ENCODE data around the gene MSRB2. TPM values are rescaled to one million over a fixed set of nuclear protein-coding genes. Genes with fewer than 3 reads are reported as not detected.

Gene MSRB2
- total RNA-seq, 6 experiments from 2014 or later: 23.5 to 31.2 (median 26.2) TPM

DNA sequence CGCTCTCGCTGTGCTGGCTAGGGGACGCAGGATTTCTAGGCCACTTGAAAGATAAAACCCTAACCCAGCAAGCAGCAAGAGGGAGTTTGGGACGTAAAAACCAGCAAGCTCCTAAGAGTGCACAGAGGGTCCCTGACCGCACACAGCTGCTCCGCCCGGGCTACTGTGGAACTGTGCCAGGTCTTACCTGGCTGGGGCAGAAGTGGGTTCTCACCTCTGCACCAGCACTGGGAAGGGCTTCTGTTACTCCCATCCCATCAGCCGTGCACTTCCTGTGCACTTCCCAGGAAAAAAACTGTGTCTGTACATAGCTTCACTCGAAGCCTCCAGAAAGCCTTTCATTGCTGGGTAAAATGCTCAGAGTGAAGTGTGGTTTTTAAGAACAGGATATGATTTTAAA, 50.9 kb downstream of the MSRB2 start:
- H3K36me3 Mint-ChIP-seq (ENCODE audit: low read depth): no peaks in the 10 kb centered on the region

DNA sequence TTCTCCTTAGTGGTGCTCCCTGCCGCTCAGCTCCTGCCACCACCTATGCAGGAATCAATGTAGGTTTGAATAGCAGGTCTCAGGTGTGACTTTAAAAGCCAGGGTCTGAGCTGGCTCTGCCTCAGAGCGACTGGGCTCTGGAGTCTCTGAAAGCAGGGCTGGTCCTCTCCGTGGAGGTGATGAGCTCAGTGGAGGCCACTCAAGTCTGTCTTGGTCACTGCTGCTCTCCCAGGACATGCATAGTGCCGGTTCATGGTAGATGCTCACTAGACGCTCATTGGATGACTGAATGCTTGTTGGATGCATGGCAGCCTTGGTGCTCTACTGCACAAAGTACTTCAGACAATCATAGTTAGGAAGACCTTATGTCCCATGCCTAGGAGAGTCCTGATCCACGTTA, 51.7 kb downstream of the MSRB2 start:
- H3K4me3 Mint-ChIP-seq: no peak overlapping the region
- no peaks in the 10 kb centered on the region for H3K9me3 Mint-ChIP-seq
- no peaks in the 10 kb centered on the region for H3K4me1 Mint-ChIP-seq (ENCODE audit: low read depth)
- H3K36me3 Mint-ChIP-seq (ENCODE audit: low read depth): no peaks in the 10 kb centered on the region
- H3K27ac Mint-ChIP-seq: no peak overlapping the region
- DNase-seq: no peak
- peaks cover 16% of the 10 kb centered on the region; the same call in 1 of the 2 replicates for H3K27me3 Mint-ChIP-seq (ENCODE audit: insufficient read depth)
- TF ChIP-seq, protein P1, sequence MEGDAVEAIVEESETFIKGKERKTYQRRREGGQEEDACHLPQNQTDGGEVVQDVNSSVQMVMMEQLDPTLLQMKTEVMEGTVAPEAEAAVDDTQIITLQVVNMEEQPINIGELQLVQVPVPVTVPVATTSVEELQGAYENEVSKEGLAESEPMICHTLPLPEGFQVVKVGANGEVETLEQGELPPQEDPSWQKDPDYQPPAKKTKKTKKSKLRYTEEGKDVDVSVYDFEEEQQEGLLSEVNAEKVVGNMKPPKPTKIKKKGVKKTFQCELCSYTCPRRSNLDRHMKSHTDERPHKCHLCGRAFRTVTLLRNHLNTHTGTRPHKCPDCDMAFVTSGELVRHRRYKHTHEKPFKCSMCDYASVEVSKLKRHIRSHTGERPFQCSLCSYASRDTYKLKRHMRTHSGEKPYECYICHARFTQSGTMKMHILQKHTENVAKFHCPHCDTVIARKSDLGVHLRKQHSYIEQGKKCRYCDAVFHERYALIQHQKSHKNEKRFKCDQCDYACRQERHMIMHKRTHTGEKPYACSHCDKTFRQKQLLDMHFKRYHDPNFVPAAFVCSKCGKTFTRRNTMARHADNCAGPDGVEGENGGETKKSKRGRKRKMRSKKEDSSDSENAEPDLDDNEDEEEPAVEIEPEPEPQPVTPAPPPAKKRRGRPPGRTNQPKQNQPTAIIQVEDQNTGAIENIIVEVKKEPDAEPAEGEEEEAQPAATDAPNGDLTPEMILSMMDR (IDR thresholded peaks at IDR 0.05): no peak

More for the DNA sequence above, 50.9 kb downstream of the MSRB2 start:
- TF ChIP-seq, protein P1 (IDR thresholded peaks at IDR 0.05): no peak
- no peak for DNase-seq
- H3K27me3 Mint-ChIP-seq (ENCODE audit: insufficient read depth): peaks cover 16% of the 10 kb centered on the region; the same call in 1 of the 2 replicates
- H3K4me1 Mint-ChIP-seq (ENCODE audit: low read depth): no peaks in the 10 kb centered on the region
- H3K27ac Mint-ChIP-seq: no peak overlapping the region
- H3K9me3 Mint-ChIP-seq: no peaks in the 10 kb centered on the region
- H3K4me3 Mint-ChIP-seq: no peak overlapping the region

DNA sequence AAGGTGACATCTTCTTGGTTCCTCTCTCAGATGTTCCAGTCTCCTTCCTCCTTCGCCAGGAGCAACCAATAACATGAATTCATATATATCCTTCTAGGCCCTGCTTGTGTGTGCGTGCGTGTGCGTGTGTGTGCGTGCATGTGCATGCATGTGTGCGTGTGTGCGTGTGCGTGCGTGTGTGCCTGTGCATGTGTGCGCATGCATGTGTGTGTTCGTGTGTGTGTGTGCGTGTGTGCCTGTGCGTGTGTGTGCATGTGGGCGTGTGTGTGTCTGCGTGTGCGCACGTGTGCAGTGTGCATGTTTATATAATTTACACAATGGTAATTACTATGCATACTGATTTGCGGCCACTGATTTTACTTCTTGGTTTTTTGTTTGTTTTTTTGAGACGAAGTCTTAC, 52.8 kb downstream of the MSRB2 start:
- no peak for DNase-seq
- H3K27me3 Mint-ChIP-seq (ENCODE audit: insufficient read depth): peaks cover 16% of the 10 kb centered on the region; the same call in 1 of the 2 replicates
- H3K4me1 Mint-ChIP-seq (ENCODE audit: low read depth): no peaks in the 10 kb centered on the region
- no peaks in the 10 kb centered on the region for H3K36me3 Mint-ChIP-seq (ENCODE audit: low read depth)
- TF ChIP-seq, protein P1 (IDR thresholded peaks at IDR 0.05): no peak
- no peaks in the 10 kb centered on the region for H3K9me3 Mint-ChIP-seq
- H3K4me3 Mint-ChIP-seq: no peak overlapping the region
- no peak overlapping the region for H3K27ac Mint-ChIP-seq

DNA sequence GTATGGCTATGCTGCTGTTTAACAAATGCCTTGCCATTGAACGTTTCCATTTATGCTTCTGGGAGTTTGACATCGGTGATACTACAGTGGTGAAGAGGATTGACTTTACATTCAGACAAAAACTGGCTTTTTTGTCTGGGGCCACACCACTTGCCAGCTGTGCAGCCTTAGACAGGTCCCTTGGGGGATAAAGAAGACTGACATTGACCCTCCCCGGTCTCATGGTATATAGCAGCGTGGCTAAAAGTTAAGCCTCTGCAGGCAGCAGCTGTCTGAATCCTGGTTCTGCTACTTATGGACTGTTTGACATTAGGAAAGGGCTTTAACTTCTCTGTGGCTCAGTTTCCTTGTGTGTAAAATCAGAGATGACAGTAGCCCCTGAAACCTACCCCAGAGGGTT, 54.7 kb downstream of the MSRB2 start:
- no peaks in the 10 kb centered on the region for H3K36me3 Mint-ChIP-seq (ENCODE audit: low read depth)
- DNase-seq: no peak
- no peaks in the 10 kb centered on the region for H3K9me3 Mint-ChIP-seq
- H3K4me1 Mint-ChIP-seq (ENCODE audit: low read depth): no peaks in the 10 kb centered on the region
- peaks cover 13% of the 10 kb centered on the region; the same call in 1 of the 2 replicates for H3K27me3 Mint-ChIP-seq (ENCODE audit: insufficient read depth)
- H3K27ac Mint-ChIP-seq: no peak overlapping the region
- H3K4me3 Mint-ChIP-seq: no peak overlapping the region
- TF ChIP-seq, protein P1 (IDR thresholded peaks at IDR 0.05): no peak

DNA sequence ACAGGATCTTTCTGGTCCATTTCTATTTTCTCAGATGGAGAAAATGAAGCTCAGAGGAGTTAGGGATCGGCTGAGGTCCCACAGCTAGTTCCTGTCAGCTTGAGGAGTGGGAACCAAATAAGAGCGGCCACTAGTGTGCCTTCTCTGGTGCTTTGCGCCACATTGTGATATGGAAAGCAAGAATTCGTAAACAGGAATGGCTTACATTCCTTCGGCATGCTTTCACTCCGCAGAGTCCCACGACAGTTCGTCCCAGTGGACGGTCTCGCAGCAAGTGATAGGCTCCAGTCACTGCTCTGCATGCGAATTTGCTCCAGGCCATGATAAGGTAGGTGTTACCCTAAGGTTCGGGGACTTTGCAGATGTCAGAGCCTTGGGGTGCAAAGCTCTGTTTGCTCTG, 55.2 kb downstream of the MSRB2 start:
- peaks cover 13% of the 10 kb centered on the region; the same call in 1 of the 2 replicates for H3K27me3 Mint-ChIP-seq (ENCODE audit: insufficient read depth)
- TF ChIP-seq, protein P1 (IDR thresholded peaks at IDR 0.05): no peak
- H3K4me1 Mint-ChIP-seq (ENCODE audit: low read depth): no peaks in the 10 kb centered on the region
- no peaks in the 10 kb centered on the region for H3K9me3 Mint-ChIP-seq
- no peak overlapping the region for H3K27ac Mint-ChIP-seq
- no peaks in the 10 kb centered on the region for H3K36me3 Mint-ChIP-seq (ENCODE audit: low read depth)
- DNase-seq: no peak
- H3K4me3 Mint-ChIP-seq: no peak overlapping the region

DNA sequence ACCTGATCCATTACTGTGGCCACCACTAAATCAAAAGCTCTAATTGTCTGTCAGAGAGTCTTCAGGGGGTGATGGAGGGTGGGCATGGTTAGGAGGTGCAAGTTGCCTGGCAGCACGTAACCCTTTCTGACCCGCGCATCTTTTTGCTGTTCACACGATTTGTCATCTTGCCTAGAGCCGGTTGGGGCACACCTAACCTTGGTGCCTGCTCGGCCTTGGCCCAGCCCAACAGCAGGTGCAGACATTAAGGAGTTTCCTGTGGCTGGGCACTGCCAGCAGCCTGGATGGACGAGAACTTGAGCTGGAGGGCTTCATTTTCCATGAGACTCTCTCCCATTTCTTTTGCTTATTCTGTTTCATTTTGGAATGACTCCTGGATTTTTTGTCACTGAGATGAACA, 55.7 kb downstream of the MSRB2 start:
- Mint-ChIP-seq H3K4me3 (no peak overlapping the region), H3K27me3 (ENCODE audit: insufficient read depth) (peaks cover 11% of the 10 kb centered on the region; the same call in 1 of the 2 replicates), H3K27ac (no peak overlapping the region), H3K4me1 (ENCODE audit: low read depth) (no peaks in the 10 kb centered on the region), H3K9me3 (no peaks in the 10 kb centered on the region), H3K36me3 (ENCODE audit: low read depth) (no peaks in the 10 kb centered on the region)
- TF ChIP-seq, protein P1 (IDR thresholded peaks at IDR 0.05): no peak
- no peak for DNase-seq

Measured in HFFc6 (cell line).